Measurements from ENCODE around the gene RAD51B.
"Not testable (repeated sequence)": the region's sequence is repeated elsewhere in the genome, so short reads cannot be mapped to it uniquely, and the experiment has no call there.

Gene RAD51B

DNA sequence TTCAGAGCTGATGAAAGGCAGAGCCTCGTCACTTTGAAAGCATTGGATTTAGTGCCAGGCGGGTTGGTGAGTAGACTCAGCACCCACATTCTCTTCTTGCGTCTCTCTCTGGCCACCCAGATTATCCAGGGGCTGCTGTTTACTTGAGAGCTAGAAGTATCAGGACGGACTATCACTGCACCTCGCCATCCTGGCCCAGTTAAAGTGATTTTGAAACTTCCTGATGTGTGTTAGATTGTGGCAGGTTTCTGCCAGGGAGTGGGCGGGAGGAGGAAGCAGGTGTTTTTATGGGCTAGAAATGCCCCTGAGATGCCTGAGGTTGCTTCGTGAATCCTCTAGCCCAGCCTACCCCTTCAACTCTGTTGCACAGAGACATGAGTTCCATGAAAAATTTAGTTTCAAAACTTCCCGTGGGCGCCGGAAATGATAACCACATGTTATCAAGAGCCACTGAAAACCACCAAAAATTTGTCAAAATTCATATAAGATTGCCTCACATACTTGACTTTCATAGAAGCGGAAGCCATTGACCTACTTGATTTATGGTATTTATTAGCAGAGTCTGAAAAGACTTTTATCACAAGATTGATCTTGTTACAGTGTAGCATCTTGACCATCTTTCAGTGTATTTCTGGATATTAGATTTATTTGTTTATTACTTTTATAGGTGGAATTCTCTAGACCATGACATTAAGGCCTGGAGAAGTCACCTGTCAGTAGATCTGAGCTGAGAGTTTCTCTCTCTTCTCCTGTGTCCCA, 466.0 kb downstream of the RAD51B start:
- DNase-seq, result no peak

GRCh38 chr14:68286667-68287066, 467.1 kb downstream of the RAD51B start:
- no peak for DNase-seq

DNA sequence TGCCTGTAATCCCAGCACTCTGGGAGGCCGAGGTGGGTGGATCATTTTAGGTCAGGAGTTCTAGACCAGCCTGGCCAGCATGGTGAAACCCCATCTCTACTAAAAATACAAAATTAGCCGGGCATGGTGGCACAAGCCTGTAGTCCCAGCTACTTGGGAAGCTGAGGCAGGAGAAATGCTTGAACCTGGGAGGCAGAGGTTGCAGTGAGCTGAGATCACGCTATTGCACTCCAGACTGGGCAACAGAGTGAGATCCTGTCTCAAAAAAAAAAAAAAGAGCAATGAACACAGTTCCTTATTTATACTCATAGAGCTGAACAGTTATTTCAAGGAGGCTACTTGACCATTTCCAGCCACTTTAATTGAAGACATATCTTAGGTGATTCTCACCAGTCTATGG, 469.9 kb downstream of the RAD51B start:
- DNase-seq, result not testable (repeated sequence)

DNA sequence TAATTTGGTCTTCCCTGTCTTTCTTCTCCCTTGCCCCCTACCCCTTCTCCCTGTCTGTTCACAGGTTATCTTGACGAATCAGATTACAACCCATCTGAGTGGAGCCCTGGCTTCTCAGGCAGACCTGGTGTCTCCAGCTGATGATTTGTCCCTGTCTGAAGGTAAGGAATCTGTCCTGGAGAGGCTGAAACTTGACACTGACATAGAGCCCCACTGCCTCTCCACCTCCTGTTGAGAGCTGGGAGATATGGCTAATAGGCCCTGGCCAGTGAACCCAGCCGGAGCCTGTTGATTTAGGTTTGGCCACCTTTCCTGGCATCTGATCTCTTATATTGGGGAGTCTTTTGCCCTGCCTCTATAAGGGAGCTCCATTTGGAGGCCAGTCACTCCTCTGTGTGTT, 472.2 kb downstream of the RAD51B start:
- peak; percentile 8 for DNase-seq

DNA sequence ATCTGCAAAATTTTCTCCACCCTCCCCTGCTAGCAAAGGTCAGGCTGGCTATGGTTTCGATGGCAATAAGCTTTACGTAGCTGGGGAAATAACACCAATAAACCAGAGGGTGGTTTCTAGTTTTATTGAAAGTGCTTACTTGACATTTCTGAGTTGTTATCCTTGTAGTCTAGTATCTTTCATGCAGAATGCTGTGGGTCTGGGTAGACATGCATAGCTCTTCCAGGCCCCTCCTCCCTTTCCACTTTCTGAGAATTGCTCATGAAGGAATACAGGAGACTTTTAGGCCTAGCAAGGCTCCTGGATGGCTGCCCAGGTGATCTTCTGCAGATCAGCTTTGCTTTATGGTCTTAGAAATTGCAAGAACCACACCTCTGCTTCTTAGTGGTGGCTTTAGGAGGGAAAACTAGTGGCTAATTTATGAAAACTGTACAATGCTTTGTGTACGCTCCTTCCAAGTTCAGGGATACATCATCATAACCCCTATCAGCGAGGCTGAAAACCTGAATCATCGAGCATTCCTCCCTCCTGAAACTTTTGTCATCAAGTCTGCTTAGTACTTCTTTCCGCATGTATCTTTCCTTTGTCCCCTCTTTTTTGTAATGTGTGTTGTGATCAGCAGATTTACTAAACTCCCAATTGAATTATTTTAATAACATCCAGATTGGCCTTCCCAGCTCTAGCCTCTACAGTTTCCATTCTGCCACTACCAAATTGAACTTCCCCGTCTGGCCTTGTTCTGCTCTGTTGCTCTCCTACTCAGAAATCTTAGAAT, 473.0 kb downstream of the RAD51B start:
- no peak for DNase-seq

DNA sequence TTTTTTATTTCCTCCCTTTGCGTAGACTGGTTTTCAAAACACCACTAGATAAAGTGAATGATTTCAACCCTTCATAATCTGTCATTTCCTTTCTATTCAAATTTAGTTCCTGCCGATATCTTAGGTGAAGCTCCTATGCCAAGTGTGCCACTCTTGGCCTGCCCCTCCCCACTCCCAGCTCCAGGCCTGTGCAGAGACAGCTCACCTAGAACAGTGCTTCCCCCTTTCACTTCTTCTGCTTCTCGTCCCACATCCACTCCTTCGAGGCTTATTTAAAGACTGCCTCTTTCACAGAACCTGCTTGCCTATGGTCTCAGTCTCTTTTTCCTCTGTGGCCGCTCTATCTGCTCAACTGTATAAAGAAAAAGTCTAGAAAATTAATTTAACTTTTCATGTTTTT, 473.8 kb downstream of the RAD51B start:
- DNase-seq, result no peak

DNA sequence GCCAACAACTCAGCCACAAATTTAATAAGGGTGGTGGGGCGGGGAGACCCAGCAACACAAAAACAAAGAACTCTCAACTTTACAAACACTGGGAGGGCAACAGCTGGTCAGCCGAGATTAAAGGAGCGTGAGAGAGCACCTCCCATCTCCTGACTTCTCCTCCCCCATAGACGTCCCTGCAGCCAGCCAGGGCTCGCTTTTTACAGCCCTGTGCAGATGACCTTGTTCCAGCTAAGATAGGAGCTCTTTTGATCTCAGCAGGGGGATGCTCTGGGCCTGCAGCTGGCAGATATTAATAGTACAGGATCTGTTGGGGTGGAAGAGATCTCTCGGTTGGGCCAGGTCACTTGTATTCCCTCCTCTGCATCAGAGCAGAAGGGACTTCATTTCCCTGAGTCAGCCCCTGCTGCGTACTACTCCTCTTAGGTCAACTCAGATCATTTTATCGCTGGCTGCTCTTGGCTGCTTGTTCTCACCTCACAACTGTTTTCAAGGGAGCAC, 475.8 kb downstream of the RAD51B start:
- no peak for DNase-seq

GRCh38 chr14:68297039-68297438, 477.5 kb downstream of the RAD51B start:
- no peak for DNase-seq

GRCh38 chr14:68297876-68298468, 478.4 kb downstream of the RAD51B start:
- DNase-seq, result no peak

- no peak for DNase-seq
Observed at GRCh38 chr14:68300608-68301007, 481.0 kb downstream of the RAD51B start.

GRCh38 chr14:68301219-68301618, 481.6 kb downstream of the RAD51B start:
- no peak for DNase-seq

- DNase-seq, result not testable (repeated sequence)
Observed at GRCh38 chr14:68302938-68303337, 483.4 kb downstream of the RAD51B start.

GRCh38 chr14:68305738-68306137, 486.2 kb downstream of the RAD51B start:
- DNase-seq, result no peak

- no peak for DNase-seq
Observed at GRCh38 chr14:68306265-68306933, 486.8 kb downstream of the RAD51B start.

DNA sequence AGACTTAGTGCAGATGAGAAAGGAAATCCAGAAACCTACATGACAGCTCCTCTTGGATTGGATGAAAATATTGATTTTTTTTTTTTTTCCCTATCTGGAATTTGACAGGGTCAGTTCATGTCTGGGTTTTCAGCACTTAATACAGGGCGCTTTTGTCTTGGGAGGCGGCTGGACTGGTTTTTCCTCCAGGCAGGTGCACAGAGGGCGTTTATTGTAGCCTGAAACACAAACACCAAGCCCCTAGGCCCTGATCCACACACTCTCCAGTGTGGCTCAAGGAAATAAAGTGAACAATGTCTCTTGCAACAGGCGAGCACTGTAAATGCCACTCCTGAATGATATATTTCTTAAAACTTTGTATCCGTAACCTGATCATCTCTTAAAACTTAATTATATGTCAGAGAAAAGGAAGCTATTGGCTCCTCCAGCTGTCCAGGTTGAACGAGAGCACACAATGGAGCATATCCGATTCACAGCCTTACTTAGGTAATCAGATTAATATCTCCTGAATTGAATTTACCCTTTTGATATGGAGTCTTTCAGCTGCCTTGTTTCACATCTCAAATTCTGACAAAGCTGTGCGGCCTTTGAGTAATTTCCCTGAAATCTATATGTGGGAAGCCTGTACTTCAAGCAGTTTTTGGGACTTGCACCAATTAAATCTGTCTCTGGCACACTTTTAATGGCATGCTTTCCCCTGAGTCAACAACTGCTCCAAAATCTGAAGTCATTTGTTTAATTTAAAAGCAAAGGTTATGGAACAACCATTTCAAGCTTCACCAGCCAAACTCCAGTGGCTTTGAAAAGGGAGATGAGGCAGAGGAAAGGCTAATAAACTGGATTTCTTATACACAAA, 487.6 kb downstream of the RAD51B start:
- peak; percentile 63 for DNase-seq

DNA sequence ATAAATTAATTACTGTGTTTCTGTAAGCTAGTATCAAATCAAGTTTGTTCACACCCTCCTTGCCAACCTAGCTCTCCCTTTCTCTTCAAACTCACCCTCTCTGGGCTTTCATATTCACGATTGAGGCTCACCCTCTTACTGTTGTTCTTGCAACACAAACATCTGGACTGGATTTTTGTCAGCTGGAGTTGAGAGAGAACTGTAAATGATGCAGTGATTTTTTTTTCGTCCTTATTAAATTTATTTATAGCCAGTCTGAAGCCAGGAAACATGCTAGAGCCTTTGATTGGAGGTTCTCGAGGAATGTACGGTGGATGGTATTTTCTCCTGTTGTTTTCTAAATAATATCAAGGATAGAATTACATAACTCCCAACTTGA, 488.2 kb downstream of the RAD51B start:
- DNase-seq, result no peak

DNA sequence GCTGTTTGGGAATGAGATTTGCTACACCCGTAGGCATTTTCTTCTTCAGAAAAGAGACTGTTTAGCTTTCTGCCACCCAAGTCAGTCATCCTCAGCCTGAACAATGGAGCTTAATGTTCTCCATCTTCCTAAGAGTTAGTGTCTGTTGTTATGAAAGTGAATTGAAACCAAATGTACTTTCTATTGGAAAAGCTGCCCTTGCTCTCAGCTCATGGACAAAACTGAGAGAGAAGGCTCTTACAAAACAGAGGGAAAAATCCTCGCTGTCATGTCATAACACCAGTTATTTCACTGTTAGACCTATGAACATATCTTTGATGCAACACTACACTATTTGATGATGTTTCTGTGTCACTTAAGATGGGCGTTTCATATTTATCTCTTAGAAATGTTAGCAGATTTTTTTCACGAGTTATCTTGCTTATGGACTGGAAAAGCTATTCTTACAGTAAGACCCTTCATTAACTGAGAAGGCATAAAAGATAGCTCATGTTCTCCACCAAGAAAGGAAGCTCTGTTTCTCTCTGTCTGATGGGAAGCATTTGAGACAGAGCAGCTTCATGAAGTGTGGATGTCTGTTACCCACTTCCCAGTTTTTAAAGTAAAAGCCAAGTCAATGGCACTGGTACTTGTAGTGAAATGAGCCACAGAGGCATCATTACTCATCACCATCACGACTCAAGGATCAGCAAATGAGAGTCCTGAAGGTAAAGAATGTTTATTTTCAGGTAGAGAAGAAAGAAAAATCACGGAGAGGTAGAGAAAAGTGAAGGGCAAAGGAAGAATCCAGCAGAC, 489.3 kb downstream of the RAD51B start:
- no peak for DNase-seq

GRCh38 chr14:68309616-68310015, 490.0 kb downstream of the RAD51B start:
- DNase-seq, result no peak

- no peak for DNase-seq
Observed at GRCh38 chr14:68312300-68312699, 492.7 kb downstream of the RAD51B start.

GRCh38 chr14:68312884-68313610, 493.5 kb downstream of the RAD51B start:
- no peak for DNase-seq

DNA sequence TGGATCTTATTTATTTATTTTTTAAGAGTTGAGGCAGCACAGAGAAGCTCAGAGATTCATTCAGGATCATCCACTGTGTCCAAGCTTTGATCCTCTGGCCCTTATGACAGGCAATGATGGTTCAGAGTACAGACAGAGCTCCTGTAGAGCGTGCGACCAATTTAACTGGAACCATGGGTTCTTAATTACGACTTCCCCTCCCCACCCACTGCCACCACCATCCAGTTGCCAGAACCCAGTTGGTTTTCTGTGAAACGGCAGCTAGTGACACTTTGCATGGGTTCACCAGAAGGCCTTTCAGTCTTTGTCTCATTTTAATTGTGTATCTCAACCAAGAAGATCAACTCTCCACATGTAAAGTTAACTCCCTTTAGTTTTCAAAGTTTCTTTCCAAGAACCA, 495.1 kb downstream of the RAD51B start:
- DNase-seq, result no peak

All from NCI-H2107 (cell line).